Activated T-helper 1 cell treated with anti-CD3 and anti-CD28 coated beads, Interleukin-12 subunit alpha, Interleukin-12 subunit beta, Interleukin-2, Interleukin-4 antibody, amounts not matched to agents 30 ng/mL and 10 ng/mL and 1 ng/mL, durations not matched to agents 14 hours and 24 hours and 36 hours (primary cell): Measurements from ENCODE around the gene AGRN. TPM values are rescaled to one million over a fixed set of nuclear protein-coding genes. Genes with fewer than 3 reads are reported as not detected.

Experiments
- DNase-seq: peaks from one replicate; pipeline ENCODE4 v3.0.0; 2021; ENCODE audit warnings: low spot score
- H3K27ac Mint-ChIP-seq: one replicate; pipeline ENCODE4 v1.8.0; 2021; ENCODE audit warnings: mild to moderate bottlenecking, mixed read lengths
- H3K27me3 Mint-ChIP-seq: one replicate; pipeline ENCODE4 v1.8.0; 2022; ENCODE audit warnings: mild to moderate bottlenecking, moderate library complexity, mixed read lengths; ENCODE audit not compliant: insufficient read depth
- H3K36me3 Mint-ChIP-seq: one replicate; pipeline ENCODE4 v1.8.0; 2021; ENCODE audit warnings: low read depth, mixed read lengths
- H3K4me1 Mint-ChIP-seq: one replicate; pipeline ENCODE4 v1.8.0; 2021; ENCODE audit warnings: low read depth, mixed read lengths
- H3K4me3 Mint-ChIP-seq: one replicate; pipeline ENCODE4 v1.8.0; 2021; ENCODE audit warnings: mild to moderate bottlenecking, moderate library complexity, mixed read lengths
- H3K9me3 Mint-ChIP-seq: one replicate; pipeline ENCODE4 v1.8.0; 2021; ENCODE audit warnings: mixed read lengths
- intact Hi-C: fragments of 100-400 bp; cut with micrococcal nuclease; formaldehyde crosslinking; loops from one replicate; pipeline ENCODE4 v1.15.1; 2024
- total RNA-seq: library from RNA; stranded (reverse); gene quantifications from 2 replicates; pipeline ENCODE4 v1.2.3, GENCODE V29; 2022

Gene AGRN
- total RNA-seq, 1 donor from 2014 or later = 30.3 TPM

DNA sequence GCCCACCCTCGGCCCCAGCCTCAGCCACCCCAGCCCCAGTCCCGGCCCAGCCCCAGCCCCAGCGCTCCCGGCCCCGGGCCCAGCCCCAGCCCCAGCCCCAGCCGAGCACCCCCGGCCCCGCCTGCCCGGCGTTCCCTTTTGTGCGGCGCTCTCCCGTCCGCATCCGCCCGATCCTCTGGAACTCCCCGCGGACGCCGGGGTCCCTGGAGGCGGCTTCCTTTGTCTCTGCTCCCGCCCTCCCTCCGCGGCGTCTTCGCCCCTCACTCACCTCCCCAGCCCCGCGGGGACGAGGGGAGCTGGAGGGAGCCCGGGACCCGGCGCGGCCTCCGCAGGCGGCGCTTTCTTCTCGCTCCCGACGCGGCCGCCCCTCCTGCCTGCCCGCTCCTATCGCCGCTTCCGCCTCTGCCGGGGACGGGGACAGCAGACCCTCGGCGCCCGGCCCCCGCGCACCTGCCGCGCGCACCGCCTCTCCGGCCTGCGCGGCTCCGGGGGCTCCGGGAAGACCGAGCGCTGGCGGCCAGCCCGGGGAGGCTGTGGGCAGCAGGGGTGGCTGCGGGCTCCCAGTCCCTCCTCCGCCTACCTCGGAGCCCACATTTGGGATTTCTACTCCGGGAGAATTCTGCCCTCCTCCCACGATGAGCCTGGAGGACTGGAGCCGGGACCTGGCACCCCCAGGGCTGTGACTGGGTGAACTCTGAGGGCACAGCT, 14.0 kb downstream of the AGRN start:
- DNase-seq = no peak

DNA sequence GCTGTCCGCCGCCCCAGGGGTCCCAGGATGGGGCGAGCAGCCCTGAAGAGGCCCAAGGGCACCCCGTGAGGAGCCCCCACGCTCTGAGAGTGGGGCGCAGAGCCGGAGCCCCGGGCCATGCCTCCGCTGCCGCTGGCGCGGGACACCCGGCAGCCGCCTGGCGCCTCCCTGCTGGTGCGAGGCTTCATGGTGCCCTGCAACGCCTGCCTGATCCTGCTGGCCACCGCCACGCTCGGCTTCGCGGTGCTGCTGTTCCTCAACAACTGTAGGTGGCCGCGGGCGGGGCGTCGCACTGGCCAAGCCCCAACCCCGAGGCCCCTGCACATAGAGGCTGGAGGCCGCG, 14.5 kb downstream of the AGRN start:
- H3K4me1 Mint-ChIP-seq = peaks cover 11% of the 10 kb centered on the region

More for the DNA sequence above, 14.0 kb downstream of the AGRN start:
- Mint-ChIP-seq H3K9me3 (no peaks in the 10 kb centered on the region), H3K36me3 (no peaks in the 10 kb centered on the region), H3K4me3 (peak overlapping the region; percentile 58), H3K27ac (no peak overlapping the region), H3K4me1 (peaks cover 6% of the 10 kb centered on the region), H3K27me3 (peaks cover 20% of the 10 kb centered on the region)
- intact Hi-C loops = loop anchor here (1.0 to 5.0 kb wide), 7 partner anchors 15 to 259 kb away; partner anchors contain the start of genes B3GALT6, C1orf159, ISG15 and SDF4

DNA sequence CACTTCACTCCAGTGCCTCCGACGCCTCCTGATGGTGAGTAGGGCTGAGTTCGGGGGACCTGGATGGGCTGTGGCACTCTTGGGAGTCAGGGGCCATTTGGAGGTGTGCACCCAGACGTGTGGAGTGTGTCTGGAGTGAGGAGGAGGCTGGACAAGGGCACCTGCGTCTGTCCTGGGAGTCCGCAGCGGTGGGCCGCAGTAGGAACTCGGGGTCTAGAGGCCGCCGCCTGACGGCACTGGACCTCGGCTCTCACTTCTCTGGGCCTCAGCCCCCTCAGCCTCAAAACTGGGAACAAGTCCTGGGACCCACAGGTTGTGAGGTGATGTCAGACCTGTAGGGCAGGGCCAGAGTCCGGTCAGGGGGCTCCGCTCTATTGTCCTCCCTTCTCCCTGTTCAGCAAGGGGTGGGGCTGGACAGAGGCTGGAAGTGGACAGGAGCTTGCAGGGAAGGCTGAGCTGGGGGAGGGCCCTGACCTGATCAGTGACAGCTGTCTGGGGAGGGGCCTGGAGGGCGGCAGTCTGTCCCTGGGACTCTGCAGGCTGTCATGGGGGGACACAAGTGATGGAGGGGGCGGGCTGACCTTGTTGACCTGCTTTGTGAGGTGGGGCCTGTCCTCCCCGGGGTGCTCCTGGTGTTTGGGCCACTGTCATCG, 15.5 kb downstream of the AGRN start:
- no peaks in the 10 kb centered on the region for H3K9me3 Mint-ChIP-seq
- intact Hi-C loops = no loop called here
- H3K4me1 Mint-ChIP-seq = peaks cover 14% of the 10 kb centered on the region
- H3K36me3 Mint-ChIP-seq = no peaks in the 10 kb centered on the region
- H3K27ac Mint-ChIP-seq = no peak overlapping the region
- peaks cover 25% of the 10 kb centered on the region for H3K27me3 Mint-ChIP-seq
- H3K4me3 Mint-ChIP-seq = no peak overlapping the region
- DNase-seq = no peak

More for the DNA sequence above, 14.5 kb downstream of the AGRN start:
- Mint-ChIP-seq H3K27me3 (peaks cover 22% of the 10 kb centered on the region), H3K9me3 (no peaks in the 10 kb centered on the region), H3K4me3 (peak overlapping the region; percentile 58), H3K36me3 (no peaks in the 10 kb centered on the region), H3K27ac (no peak overlapping the region)
- DNase-seq = no peak
- intact Hi-C loops = loop anchor here (5.0 kb wide), 1 partner anchor 198 kb away; the partner anchor contains the start of genes B3GALT6 and SDF4

DNA sequence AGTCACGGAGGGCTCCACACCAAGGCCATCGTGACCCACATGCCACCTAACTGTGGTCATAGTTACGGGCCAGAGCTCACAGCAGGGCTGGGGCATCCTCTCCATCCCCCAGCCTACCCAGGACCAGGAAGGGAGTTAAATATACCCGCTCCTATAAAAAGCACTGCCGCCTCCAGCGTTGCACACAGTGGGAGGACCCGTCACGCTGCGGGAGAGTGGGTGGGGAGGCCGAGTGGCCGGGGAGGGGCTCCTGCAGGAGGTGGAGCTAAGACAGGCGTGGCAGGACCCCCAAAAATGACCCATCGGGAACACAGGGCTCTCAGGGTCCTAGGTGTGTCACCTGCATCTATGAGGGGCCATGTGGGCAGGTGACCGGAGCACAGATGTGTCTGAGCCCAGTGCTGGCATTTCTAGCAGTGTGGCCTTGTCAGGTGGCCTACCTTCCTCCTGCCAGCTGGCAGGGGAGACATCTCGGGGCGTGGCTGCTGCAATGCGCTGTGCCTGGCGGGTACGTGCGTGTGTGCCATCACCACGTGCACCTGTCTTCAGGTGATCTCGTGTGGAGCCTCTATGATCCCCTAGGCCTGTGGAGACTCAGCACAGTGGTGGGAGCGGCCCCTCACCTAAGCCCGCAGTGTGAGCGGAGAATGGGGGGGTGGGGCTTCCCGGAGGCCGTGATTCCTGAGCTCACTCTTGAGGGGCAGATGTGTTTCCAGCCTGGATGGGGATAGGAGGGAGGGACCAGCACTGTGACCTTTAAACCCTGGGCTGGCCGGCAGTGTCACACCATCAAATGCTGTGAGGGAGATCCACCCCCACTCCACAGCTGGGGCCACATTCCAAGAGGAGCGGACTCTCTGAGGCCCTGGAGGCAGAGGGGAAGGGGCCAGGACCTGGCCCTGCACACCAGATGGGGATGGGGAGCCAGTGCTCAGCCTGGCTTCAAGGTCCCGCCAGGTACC, 17.7 kb downstream of the AGRN start:
- no peak overlapping the region for H3K4me3 Mint-ChIP-seq
- peaks cover 14% of the 10 kb centered on the region for H3K4me1 Mint-ChIP-seq
- no peak overlapping the region for H3K27ac Mint-ChIP-seq
- peaks cover 19% of the 10 kb centered on the region for H3K27me3 Mint-ChIP-seq
- H3K36me3 Mint-ChIP-seq = no peaks in the 10 kb centered on the region
- intact Hi-C loops = loop anchor here (2.0 kb wide), 1 partner anchor 61 kb away; no protein-coding TSS in a partner anchor
- no peak for DNase-seq
- H3K9me3 Mint-ChIP-seq = no peaks in the 10 kb centered on the region

DNA sequence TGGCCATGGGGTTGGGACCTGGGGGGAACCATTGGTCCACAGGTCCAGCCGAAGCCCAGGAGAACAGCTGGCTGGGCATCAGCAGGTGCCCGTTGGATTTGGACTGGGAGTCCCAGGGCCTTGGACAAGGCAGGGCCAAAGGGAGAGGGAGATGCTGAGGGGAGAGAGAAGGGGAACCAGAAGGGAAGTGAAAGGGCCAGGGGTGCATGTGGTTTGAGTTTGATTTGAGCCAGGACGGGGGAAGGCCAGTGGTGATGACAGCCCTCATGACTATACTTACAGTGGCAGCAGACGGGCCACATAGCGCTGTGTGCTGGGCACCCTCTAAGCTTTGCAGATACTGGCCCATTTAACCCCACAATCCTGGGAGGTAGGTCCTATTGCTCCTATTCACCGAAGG, 18.8 kb downstream of the AGRN start:
- H3K4me1 Mint-ChIP-seq = peaks cover 14% of the 10 kb centered on the region
- intact Hi-C loops = loop anchor here (2.0 kb wide), 1 partner anchor 60 kb away; no protein-coding TSS in a partner anchor
- H3K27ac Mint-ChIP-seq = no peak overlapping the region
- H3K9me3 Mint-ChIP-seq = no peaks in the 10 kb centered on the region
- peaks cover 19% of the 10 kb centered on the region for H3K27me3 Mint-ChIP-seq
- DNase-seq = no peak
- peaks cover 3% of the 10 kb centered on the region for H3K36me3 Mint-ChIP-seq
- H3K4me3 Mint-ChIP-seq = peak overlapping the region; percentile 42

DNA sequence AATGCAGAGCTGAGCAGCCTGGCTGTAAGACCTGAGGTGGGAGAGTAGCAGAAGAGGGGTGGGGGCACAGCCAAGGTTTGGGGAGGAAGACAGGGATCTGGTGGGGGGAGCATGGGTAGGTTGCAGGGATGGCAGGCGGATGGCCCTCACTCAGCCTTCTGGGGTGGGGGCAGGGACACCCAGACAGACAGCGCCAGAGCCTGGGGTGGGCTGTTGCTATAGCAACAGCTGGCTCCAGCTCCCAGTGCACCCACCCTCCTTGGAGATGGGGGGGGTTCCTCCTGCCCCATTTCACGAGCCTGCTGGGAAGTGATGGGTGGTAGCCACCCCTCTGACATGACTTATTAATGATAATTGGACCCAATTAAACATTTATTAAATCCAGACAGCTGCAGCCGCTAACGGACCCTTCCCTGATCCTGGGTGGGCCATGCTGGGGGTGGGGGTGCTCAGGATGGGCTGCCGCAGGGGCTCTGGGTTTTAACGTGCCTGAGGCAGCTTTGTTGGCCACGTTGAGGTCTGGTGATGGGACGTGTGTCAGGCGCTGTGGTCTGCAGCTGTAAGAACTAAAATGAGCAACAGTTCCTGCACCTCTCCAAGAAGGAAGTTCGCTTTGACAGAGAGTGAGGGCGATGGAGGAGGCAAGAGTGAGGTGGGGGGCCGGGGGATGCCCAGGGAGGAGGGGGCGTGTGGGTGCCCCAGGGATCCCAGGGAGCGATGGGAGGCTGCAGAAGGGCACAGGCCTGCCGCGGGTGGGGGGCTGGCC, 19.4 kb downstream of the AGRN start:
- Mint-ChIP-seq H3K4me1 (peaks cover 14% of the 10 kb centered on the region), H3K36me3 (peaks cover 3% of the 10 kb centered on the region), H3K9me3 (no peaks in the 10 kb centered on the region), H3K27ac (peak overlapping the region; percentile 70), H3K27me3 (peaks cover 19% of the 10 kb centered on the region), H3K4me3 (peak overlapping the region; percentile 64)
- DNase-seq = no peak
- intact Hi-C loops = loop anchor here (2.0 kb wide), 1 partner anchor 59 kb away; no protein-coding TSS in a partner anchor

- peak overlapping the region; percentile 64 for H3K4me3 Mint-ChIP-seq
- intact Hi-C loops = loop anchor here (1.0 to 2.0 kb wide), 3 partner anchors 19 to 29 kb away; no protein-coding TSS in a partner anchor
- peaks cover 3% of the 10 kb centered on the region for H3K36me3 Mint-ChIP-seq
- no peak overlapping the region for H3K27ac Mint-ChIP-seq
- H3K27me3 Mint-ChIP-seq = peaks cover 16% of the 10 kb centered on the region
- peaks cover 14% of the 10 kb centered on the region for H3K4me1 Mint-ChIP-seq
- DNase-seq = peak; percentile 78
- H3K9me3 Mint-ChIP-seq = no peaks in the 10 kb centered on the region
Measured at GRCh38 chr1:1040004-1040991, 20.4 kb downstream of the AGRN start.

- DNase-seq = no peak
- peaks cover 14% of the 10 kb centered on the region for H3K4me1 Mint-ChIP-seq
- H3K27ac Mint-ChIP-seq = no peak overlapping the region
- intact Hi-C loops = loop anchor here (2.0 kb wide), 1 partner anchor 28 kb away; no protein-coding TSS in a partner anchor
- no peak overlapping the region for H3K4me3 Mint-ChIP-seq
- peaks cover 15% of the 10 kb centered on the region for H3K27me3 Mint-ChIP-seq
- H3K36me3 Mint-ChIP-seq = peaks cover 3% of the 10 kb centered on the region
- no peaks in the 10 kb centered on the region for H3K9me3 Mint-ChIP-seq
Measured at GRCh38 chr1:1041092-1041523, 21.2 kb downstream of the AGRN start.

GRCh38 chr1:1041873-1042272, 22.0 kb downstream of the AGRN start:
- intact Hi-C loops = loop anchor here (2.0 kb wide), 1 partner anchor 27 kb away; no protein-coding TSS in a partner anchor
- Mint-ChIP-seq H3K4me1 (peaks cover 14% of the 10 kb centered on the region), H3K4me3 (no peak overlapping the region), H3K9me3 (no peaks in the 10 kb centered on the region), H3K27ac (no peak overlapping the region), H3K36me3 (peaks cover 3% of the 10 kb centered on the region), H3K27me3 (peaks cover 15% of the 10 kb centered on the region)
- no peak for DNase-seq

GRCh38 chr1:1042835-1043234, 22.9 kb downstream of the AGRN start:
- no peak for DNase-seq

GRCh38 chr1:1043411-1043810, 23.5 kb downstream of the AGRN start:
- H3K27ac Mint-ChIP-seq = no peak overlapping the region

More at GRCh38 chr1:1042835-1043234, 22.9 kb downstream of the AGRN start:
- Mint-ChIP-seq H3K27me3 (peaks cover 13% of the 10 kb centered on the region), H3K4me3 (peak overlapping the region; percentile 37), H3K27ac (no peak overlapping the region), H3K9me3 (no peaks in the 10 kb centered on the region), H3K4me1 (peaks cover 14% of the 10 kb centered on the region), H3K36me3 (peaks cover 3% of the 10 kb centered on the region)
- intact Hi-C loops = no loop called here

More at GRCh38 chr1:1043411-1043810, 23.5 kb downstream of the AGRN start:
- peaks cover 10% of the 10 kb centered on the region for H3K27me3 Mint-ChIP-seq
- DNase-seq = no peak
- H3K36me3 Mint-ChIP-seq = peaks cover 3% of the 10 kb centered on the region
- H3K4me1 Mint-ChIP-seq = peaks cover 14% of the 10 kb centered on the region
- no peak overlapping the region for H3K4me3 Mint-ChIP-seq
- intact Hi-C loops = no loop called here
- no peaks in the 10 kb centered on the region for H3K9me3 Mint-ChIP-seq
